Loucy (cell line): ENCODE results near the gene KCNMB2.

Experiments
- H2AFZ ChIP-seq: fragments of 200-600 bp; sonication (generic); 2 replicates; pipeline ENCODE4 v1.6.0; 2016; ENCODE audit warnings: antibody characterized with exemption, mild to moderate bottlenecking, low read length, moderate library complexity
- H3F3A ChIP-seq: fragments of 200-600 bp; 2 replicates; pipeline ENCODE4 v1.6.0; 2016; ENCODE audit warnings: antibody characterized with exemption, low read depth, mild to moderate bottlenecking
- H3K27me3 ChIP-seq: fragments of 200-600 bp; sonication (generic); 2 replicates; pipeline ENCODE4 v1.6.1; 2014; ENCODE audit warnings: low read length, mild to moderate bottlenecking; ENCODE audit not compliant: insufficient read depth, poor library complexity, severe bottlenecking
- H3K36me3 ChIP-seq: fragments of 200-600 bp; sonication (generic); 2 replicates; pipeline ENCODE4 v1.6.1; 2016; ENCODE audit warnings: low read length; ENCODE audit not compliant: insufficient read depth
- H3K4me1 ChIP-seq: fragments of 200-600 bp; sonication (generic); 2 replicates; pipeline ENCODE4 v1.5.1; 2014; ENCODE audit warnings: low read length, mild to moderate bottlenecking; ENCODE audit not compliant: insufficient read depth, poor library complexity, severe bottlenecking
- H3K4me2 ChIP-seq: fragments of 200-600 bp; sonication (generic); 2 replicates; pipeline ENCODE4 v1.6.0; 2014; ENCODE audit warnings: antibody characterized with exemption, low read length, low read depth, mild to moderate bottlenecking; ENCODE audit not compliant: poor library complexity, severe bottlenecking
- H3K4me3 ChIP-seq: fragments of 200-600 bp; sonication (generic); 2 replicates; pipeline ENCODE4 v1.5.1; 2014; ENCODE audit warnings: low read length, mild to moderate bottlenecking, mixed read lengths; ENCODE audit not compliant: poor library complexity, severe bottlenecking
- H3K79me2 ChIP-seq: fragments of 200-600 bp; sonication (generic); 2 replicates; pipeline ENCODE4 v1.6.1; 2014; ENCODE audit warnings: low read length; ENCODE audit not compliant: insufficient read depth
- H3K9ac ChIP-seq: fragments of 200-600 bp; sonication (generic); 2 replicates; pipeline ENCODE4 v1.6.0; 2014; ENCODE audit warnings: mild to moderate bottlenecking, low read depth, low read length, moderate library complexity; ENCODE audit not compliant: poor library complexity, severe bottlenecking
- H3K9me2 ChIP-seq: fragments of 200-600 bp; sonication (generic); replicated peaks from 2 replicates; pipeline ENCODE4 v1.6.1; 2016; ENCODE audit warnings: low read depth, low read length, mixed read lengths
- H3K9me3 ChIP-seq: fragments of 200-600 bp; sonication (generic); 2 replicates; pipeline ENCODE4 v1.6.1; 2014; ENCODE audit warnings: mild to moderate bottlenecking, antibody characterized with exemption, low read length, low read depth; ENCODE audit not compliant: insufficient read depth
- H4K20me1 ChIP-seq: fragments of 200-600 bp; sonication (generic); 2 replicates; pipeline ENCODE4 v1.6.0; 2014; ENCODE audit warnings: antibody characterized with exemption, low read length, mild to moderate bottlenecking; ENCODE audit not compliant: insufficient read depth, poor library complexity, severe bottlenecking
- EZH2phosphoT487 ChIP-seq: fragments of 200-600 bp; IDR thresholded peaks from 2 replicates; pipeline ENCODE4 v1.6.1; 2018; ENCODE audit warnings: antibody characterized with exemption, mild to moderate bottlenecking, moderate library complexity, borderline replicate concordance
- TF ChIP-seq, protein P1 (sequence below): fragments of 200-600 bp; sonication (generic); conservative IDR thresholded peaks from 2 replicates; pipeline ENCODE4 v1.5.1; 2014; ENCODE audit warnings: mild to moderate bottlenecking, antibody characterized with exemption, low read length

KCNMB2 gene

DNA sequence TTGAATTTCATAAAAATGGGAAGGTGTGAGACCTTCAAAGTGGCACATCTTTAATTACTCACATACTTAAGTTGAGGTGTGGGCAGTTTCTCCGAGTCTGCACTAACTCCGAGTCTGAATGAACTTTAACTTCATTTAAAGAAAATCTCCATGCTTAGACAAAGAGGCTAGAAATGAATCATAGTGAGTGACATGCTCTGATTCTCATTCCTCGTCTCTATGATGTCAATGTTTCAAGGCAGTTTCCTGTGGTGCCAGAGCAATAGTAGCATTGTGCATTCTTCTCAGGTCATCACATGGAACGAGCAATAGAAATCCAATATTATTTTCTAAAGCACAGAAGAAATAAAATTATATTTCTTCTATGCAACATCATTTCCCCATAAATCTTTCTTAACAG lies 224.8 kb downstream of the KCNMB2 start:
- H3F3A ChIP-seq = no peaks in the 10 kb centered on the region
- TF ChIP-seq EZH2phosphoT487 = no peak
- TF ChIP-seq, protein P1, sequence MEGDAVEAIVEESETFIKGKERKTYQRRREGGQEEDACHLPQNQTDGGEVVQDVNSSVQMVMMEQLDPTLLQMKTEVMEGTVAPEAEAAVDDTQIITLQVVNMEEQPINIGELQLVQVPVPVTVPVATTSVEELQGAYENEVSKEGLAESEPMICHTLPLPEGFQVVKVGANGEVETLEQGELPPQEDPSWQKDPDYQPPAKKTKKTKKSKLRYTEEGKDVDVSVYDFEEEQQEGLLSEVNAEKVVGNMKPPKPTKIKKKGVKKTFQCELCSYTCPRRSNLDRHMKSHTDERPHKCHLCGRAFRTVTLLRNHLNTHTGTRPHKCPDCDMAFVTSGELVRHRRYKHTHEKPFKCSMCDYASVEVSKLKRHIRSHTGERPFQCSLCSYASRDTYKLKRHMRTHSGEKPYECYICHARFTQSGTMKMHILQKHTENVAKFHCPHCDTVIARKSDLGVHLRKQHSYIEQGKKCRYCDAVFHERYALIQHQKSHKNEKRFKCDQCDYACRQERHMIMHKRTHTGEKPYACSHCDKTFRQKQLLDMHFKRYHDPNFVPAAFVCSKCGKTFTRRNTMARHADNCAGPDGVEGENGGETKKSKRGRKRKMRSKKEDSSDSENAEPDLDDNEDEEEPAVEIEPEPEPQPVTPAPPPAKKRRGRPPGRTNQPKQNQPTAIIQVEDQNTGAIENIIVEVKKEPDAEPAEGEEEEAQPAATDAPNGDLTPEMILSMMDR = no peak
- H3K27me3 ChIP-seq = no peaks in the 10 kb centered on the region
- no peak overlapping the region for H3K4me2 ChIP-seq
- no peak overlapping the region for H2AFZ ChIP-seq
- H3K9me3 ChIP-seq = no peaks in the 10 kb centered on the region
- H3K4me3 ChIP-seq = no peak overlapping the region
- H3K9ac ChIP-seq = no peak overlapping the region
- no peaks in the 10 kb centered on the region for H3K79me2 ChIP-seq
- H3K9me2 ChIP-seq = no peaks in the 10 kb centered on the region
- no peaks in the 10 kb centered on the region for H4K20me1 ChIP-seq
- H3K4me1 ChIP-seq = no peaks in the 10 kb centered on the region
- H3K36me3 ChIP-seq = no peaks in the 10 kb centered on the region

DNA sequence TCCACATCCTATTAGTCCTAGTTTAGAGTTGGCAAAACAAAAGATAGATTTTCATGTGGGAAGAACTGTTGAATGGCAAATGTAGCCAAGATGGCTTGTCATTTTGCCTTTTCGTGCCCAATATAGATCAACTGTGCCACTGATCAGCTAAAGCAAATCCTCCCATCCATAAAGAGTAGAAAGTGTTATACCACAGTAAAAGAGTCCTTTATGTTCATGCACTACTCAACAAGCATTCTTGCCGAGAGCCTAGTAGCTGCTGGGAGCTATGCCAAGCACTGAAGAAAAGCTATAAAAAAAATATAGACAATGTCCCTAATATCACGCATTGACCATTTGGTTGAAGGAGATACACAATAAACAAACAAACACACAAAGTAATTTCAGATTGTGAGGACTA lies 225.2 kb downstream of the KCNMB2 start:
- Histone ChIP-seq H3K4me3 (no peak overlapping the region), H3K4me1 (no peaks in the 10 kb centered on the region), H2AFZ (no peak overlapping the region), H3K79me2 (no peaks in the 10 kb centered on the region), H3K27me3 (no peaks in the 10 kb centered on the region), H3K4me2 (no peak overlapping the region), H3K9me2 (no peaks in the 10 kb centered on the region), H3K9ac (no peak overlapping the region), H4K20me1 (no peaks in the 10 kb centered on the region), H3K9me3 (no peaks in the 10 kb centered on the region), H3F3A (no peaks in the 10 kb centered on the region), H3K36me3 (no peaks in the 10 kb centered on the region)
- TF ChIP-seq, protein P1 = no peak
- TF ChIP-seq EZH2phosphoT487 = no peak

DNA sequence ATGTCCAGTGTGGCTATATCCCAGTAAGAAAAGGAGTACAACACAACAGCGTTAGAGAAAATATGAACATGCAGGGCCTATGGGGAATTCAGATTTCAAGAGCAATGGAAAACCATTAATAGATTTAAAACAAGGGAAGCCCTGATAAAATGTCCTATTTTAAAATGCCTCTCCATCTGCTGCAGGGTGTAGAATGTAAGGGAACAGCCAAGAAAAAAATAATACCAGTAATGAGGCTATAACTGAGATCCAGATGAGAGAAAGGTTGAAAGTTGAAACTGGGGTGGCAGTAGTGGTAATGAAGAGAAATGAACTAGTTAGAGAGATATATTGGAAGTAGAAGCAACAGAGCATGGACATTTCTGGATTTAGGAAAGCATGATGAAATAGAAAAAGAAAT lies 226.1 kb downstream of the KCNMB2 start:
- Histone ChIP-seq H3K4me3 (no peak overlapping the region), H4K20me1 (no peaks in the 10 kb centered on the region), H2AFZ (no peak overlapping the region), H3F3A (no peaks in the 10 kb centered on the region), H3K4me2 (no peak overlapping the region), H3K27me3 (no peaks in the 10 kb centered on the region), H3K36me3 (no peaks in the 10 kb centered on the region), H3K9me2 (no peaks in the 10 kb centered on the region), H3K79me2 (no peaks in the 10 kb centered on the region), H3K4me1 (no peaks in the 10 kb centered on the region), H3K9me3 (no peaks in the 10 kb centered on the region), H3K9ac (no peak overlapping the region)
- no peak for TF ChIP-seq EZH2phosphoT487
- TF ChIP-seq, protein P1 = no peak
